SKM-1 treated with dmso at 0.1 percent for 144 hours (cell line): Measurements from ENCODE around the gene MAP2K7.
A peak's percentile ranks its signal among the peaks of the same experiment; 100 is the strongest.
"Not testable (repeated sequence)": the region's sequence is repeated elsewhere in the genome, so short reads cannot be mapped to it uniquely, and the experiment has no call there.

Experiments
- DNase-seq: peaks from one replicate; lab custom pipeline; 2025; ENCODE audit not compliant: unreplicated experiment; lab: John Stamatoyannopoulos, UW

Gene MAP2K7

GRCh38 chr19:7907122-7907521, 3.4 kb downstream of the MAP2K7 start:
- no peak for DNase-seq

DNA sequence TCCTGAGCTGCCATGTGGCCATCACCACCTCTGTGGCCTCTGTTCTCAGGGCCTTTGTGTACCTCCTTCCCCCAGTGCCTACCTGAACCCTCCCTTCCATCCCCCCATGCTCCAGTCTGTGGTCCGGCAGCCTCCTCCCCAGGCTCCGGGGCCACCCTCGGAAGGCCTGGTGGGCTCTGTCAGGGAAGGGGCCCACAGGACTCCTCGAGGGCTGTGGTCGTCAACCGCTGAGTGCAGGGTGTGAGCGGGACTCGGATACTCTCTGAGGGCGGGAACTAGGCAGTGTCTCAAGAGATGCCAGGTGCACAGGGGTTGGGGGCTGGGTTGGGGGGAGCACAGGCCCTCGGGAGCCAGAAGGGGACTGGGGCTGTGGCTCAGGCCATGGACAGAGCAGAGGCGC, 3.9 kb downstream of the MAP2K7 start:
- DNase-seq = no peak

- DNase-seq = no peak
Measured at GRCh38 chr19:7908078-7908699, 4.5 kb downstream of the MAP2K7 start.

DNA sequence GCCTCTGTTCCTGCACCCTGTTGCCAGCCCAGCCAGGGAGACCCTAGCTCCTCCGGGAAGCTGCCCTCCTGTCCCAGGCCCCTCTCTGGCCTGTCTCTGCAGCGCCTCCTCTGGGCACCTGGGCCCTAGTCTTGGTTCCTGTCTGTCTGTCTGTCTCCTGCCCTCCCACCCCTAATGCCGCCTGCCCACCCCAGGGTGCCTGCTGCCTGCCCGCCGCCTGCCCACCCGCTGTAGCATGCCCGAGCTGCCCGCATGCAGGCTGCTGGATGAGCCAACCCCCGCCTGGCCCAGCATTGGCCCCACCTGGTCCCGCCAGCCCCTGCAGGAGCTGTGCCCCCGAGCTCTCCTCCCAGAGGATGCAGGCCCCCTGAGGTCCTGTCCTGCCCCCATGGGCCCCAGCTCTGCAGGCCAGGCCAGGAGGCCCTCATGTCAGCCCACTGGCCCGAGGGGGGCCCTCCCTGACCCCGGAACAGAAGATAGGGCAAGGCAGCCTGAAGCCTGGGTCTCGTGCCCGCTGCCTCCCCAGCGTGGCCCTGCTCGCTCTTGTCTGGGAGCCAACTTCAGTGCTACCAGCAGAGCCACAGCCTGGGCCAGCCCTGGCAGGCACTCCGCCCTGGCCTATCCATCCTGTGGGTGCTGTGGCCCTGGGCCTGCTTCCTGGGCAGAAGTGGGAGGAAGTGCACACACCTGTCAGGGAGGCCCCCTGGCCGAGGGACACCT, 5.2 kb downstream of the MAP2K7 start:
- no peak for DNase-seq

- no peak for DNase-seq
Measured at GRCh38 chr19:7909471-7910067, 5.9 kb downstream of the MAP2K7 start.

- no peak for DNase-seq
Measured at GRCh38 chr19:7910321-7911161, 6.9 kb downstream of the MAP2K7 start.

DNA sequence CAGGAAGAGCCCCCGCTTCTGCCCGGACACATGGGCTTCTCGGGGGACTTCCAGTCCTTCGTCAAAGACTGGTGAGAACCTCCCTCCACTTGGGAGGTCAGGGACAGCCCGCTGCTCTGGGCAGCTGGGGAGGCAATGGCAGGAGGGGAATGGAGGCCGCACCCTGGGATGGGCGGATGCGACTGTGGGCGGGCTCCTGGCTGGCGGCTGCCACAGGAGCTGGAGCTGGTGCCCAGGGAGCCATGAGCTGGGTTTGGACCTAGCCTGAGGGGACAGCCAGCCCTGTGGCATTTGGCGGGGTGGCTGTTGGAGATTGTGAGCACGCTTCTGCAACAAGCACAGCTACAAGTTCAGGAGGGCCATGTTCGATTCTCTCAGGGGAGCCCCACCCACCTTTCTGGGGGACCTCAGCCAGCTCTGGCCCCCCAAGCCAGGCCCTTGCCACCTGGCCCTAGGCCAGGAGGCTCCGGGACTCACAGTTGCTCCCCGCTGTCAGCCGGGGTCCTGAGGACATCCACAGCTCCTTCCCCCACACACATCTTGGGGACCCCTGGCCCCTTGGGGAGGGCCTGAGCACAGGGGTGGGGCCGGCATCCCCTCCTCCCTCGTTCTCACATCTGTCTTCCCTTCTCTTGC, 7.9 kb downstream of the MAP2K7 start:
- DNase-seq = no peak

GRCh38 chr19:7912144-7912696, 8.5 kb downstream of the MAP2K7 start:
- DNase-seq = no peak

DNA sequence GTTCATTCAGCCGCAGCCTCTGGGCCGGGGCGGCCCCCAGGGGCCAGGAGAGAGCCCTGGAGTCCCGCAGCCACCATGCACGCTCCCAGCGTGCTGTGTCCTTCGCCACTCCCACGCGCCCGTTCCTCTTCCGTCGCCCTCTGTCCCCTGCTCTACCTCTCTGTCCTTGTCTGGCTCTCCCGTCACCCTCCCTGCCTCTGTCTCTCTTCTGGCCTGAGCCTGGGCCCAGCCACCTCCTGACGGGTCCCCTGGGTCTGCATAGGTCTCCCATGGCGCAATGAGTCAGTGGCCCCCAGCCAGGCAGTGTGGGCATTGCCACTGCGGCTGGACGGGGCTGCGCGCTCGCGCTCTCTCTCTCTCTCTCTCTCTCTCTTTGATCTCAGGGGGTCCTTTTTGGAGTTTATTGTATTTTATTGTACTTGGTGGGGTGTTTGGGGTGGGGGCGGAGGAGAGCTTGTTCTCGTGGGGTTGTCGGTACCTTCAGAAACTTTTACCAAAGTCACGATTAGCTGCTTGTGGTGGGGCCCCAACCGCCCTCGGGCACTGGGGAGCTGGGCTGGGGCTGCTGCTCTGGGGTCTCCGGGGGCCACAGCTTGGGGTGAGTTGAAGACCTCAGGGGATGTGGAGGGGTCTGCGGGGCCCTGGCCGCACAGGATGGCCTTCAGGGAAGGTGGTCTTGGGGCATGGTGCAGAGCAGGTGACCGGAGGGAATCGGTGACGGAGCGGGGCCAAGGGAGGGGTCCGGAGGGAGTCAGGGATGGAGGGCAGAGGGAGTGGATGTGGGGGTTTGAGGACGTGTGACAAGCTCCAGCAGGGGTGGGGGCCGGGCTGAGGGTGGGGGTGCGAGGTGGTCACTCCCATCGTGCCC, 9.3 kb downstream of the MAP2K7 start:
- no peak for DNase-seq

DNA sequence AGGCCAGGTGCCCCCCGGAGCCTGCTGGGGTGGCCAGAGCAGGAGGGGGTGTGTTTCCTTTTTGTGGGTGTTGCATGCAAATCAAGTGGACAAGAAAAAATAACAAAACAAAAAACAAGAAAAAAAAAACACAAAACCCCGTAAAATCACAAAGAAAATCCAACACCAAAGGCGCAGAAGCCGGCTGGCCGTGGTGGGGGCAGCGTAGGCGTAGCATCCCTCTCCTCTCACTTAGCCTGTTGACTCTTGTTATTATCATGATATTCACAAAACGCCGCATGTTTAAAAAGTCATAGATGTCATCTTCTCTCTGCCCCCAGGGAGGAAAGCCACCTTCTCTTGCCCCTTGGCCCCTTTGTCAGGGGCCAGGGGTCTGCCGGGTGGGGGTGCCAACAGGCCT, 10.0 kb downstream of the MAP2K7 start:
- DNase-seq = no peak

DNA sequence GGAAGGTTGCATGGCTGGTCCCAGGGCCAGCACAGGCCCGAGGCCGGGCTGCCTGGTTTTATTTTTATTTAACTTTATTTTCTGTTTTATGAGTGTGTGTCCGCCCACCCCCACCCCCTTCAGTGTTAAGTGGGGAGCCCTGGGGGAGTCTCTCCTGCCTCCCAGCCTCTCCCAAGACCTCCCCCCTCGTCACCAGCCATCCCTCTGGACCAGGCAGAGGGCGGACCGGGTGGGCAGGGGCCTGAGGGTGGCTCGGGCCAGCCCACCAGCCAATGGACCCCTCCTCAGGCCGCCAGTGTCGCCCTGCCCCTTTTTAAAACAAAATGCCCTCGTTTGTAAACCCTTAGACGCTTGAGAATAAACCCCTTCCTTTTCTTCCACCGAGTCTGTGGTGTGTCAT, 10.4 kb downstream of the MAP2K7 start:
- no peak for DNase-seq

DNA sequence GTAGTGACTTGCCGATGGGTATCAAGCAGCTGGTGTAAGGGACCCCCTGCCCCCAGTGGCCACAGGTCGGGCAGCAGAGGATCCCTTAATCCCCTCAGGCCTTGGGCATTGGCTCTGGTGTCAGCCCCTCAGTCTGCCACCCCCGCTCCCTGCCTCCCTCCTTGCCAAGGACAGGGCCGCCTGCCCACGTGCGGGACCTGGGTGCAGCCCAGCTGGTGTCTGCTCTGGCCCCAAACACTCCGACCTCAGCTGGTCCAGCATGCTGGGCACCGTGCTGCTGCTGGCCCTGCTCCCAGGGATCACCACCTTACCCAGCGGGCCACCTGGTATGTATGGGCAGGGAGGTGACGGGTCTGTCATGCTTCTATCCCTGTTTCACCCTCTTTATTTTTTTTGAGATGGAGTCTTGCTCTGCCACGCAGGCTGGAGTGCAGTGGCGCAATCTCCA, 10.9 kb downstream of the MAP2K7 start, which contains the start of gene TGFBR3L:
TSS of gene TGFBR3L (plus strand) at position 233 of the 448 bp plus-strand sequence.
- DNase-seq = no peak

DNA sequence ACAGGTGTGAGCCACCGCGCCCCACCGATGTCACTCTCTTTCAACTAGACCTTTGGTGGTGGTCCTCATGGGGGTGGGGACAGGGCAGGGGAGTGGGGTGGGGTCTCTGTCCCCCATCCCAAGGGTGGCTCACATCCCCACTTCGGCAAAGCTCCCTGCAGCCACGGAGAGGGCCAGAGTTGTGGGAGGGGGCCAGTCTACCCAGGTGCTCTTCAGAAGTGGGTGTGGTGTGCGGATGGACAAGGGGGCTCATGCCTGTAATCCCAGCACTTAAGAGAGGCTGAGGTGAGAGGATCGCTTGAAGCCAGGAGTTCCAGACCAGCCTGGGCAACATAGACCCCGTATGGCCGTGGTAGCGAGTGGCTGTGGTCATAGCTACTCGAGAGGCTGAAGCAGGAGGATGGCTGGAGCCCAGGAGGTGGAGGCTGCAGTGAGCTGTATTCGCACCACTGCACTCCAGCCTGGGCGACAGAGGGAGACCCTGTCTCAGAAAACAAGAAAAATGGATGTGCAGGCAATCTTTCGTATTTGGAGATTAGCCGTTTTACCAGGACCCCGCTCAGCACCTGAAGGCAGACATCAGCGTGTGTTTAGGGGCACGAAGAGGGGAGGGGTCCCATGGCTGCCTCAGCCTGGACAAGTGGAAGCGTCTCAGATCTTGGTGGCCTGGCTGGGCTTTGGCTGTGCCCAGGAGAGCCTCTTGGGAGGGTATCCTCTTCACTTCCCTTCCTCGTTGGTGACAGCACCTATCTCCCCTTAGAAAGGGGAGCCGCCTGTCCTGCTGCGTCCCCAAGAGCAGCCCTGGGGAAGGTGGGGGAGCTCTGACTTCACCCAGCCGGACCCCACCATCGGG, 11.8 kb downstream of the MAP2K7 start:
- no peak for DNase-seq

DNA sequence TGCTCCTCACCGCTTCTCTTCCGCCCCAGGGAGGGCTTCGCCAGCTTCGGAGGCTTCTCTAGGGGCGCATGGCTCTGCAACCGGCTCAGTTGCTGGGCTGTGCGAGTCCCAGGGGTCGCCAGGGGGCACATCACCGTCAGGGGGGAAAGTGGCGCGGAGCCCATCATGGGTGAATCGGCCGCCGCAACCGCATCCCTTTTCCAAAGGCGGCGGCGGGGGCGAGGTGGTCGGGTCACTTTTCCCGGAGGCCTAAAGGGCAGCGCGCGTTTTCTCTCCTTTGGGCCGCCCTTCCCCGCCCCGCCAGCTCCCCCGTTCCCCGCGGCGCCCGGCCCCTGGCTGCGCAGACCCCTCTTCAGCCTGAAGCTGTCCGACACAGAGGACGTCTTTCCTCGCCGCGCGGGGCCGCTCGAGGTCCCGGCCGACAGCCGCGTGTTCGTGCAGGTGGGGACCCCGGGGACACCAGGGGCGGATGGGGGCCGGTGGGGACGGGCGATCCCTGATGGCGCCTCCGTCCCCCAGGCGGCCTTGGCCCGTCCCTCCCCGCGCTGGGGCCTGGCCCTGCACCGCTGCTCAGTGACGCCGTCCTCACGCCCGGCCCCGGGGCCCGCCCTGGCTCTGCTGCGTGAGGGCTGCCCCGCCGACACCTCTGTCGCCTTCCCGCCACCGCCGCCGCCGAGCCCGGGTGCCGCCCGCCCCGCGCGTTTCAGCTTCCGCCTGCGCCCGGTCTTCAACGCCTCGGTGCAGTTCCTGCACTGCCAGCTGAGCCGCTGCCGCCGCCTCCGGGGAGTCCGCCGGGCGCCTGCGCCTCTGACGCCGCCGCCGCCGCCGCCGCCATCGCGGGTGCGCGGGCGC, 12.7 kb downstream of the MAP2K7 start:
- no peak for DNase-seq

- DNase-seq = no peak
Measured at GRCh38 chr19:7916955-7917266, 13.2 kb downstream of the MAP2K7 start.

DNA sequence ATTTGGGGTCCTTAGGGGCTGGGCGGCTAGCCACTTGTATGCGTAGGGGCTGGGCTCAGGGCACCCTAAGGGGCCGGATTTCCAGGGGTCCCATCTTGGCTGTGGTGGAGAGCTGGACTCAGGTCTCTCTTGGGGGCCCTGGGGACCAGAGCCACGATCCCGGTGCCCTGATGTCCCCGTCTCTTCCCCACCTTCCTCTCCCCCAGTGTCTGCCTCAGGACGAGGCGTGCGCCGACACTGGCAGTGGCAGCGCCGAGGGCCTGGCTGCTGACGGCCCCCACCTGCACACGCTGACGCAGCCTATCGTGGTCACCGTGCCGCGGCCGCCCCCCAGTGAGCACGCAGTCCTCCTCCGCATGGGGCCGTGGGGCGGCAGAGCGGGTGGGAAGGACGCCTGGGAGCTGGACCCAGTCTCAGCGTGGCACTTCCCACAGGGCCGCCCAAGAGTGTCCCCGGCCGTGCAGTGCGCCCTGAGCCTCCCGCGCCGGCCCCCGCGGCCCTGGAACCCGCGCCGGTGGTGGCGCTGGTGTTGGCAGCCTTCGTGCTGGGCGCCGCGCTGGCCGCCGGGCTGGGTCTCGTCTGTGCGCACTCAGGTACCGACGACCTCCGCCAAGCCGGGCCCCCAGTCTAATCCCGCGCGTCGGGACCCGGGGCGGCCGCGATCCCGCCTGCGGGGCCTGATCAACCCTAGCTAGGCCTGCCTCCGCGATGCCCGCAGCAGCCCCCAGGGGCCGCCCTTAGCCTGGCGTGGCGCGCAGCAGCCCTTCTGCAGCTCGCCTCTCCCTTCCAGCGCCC, 13.8 kb downstream of the MAP2K7 start:
- peak; percentile 8 for DNase-seq

DNA sequence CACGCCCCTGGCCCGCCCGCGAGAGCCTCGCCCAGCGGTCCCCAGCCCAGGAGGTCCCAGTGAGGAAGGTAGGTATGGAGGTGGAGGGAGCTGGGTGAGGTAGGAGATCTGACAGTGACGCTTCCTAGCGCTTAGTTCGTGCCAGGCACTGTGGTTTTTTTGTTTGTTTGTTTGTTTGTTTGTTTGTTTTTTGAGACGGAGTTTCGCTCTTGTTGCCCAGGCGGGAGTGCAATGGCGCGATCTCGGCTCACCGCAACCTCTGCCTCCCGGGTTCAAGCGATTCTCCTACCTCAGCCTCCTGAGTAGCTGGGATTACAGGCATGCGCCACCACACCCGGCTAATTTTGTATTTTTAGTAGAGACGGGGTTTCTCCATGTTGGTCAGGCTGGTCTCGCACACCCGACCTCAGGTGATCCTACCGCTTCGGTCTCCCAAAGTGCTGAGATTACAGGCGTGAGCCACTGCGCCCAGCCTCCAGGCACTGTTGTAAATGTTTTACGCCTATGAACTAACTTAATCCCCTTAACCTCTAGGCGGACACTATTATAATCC, 14.5 kb downstream of the MAP2K7 start:
- not testable (repeated sequence) for DNase-seq
